HG02970 (cell line): ENCODE data around the gene FAM204A.

ENCODE experiments used
- ATAC-seq: cut with Tn5 transposase; IDR thresholded peaks from one replicate; pipeline ENCODE4 v1.9.1; 2021; ENCODE audit warnings: mild to moderate bottlenecking, moderate library complexity, moderate number of reproducible peaks; ENCODE audit not compliant: unreplicated experiment, low FRiP score

FAM204A gene

DNA sequence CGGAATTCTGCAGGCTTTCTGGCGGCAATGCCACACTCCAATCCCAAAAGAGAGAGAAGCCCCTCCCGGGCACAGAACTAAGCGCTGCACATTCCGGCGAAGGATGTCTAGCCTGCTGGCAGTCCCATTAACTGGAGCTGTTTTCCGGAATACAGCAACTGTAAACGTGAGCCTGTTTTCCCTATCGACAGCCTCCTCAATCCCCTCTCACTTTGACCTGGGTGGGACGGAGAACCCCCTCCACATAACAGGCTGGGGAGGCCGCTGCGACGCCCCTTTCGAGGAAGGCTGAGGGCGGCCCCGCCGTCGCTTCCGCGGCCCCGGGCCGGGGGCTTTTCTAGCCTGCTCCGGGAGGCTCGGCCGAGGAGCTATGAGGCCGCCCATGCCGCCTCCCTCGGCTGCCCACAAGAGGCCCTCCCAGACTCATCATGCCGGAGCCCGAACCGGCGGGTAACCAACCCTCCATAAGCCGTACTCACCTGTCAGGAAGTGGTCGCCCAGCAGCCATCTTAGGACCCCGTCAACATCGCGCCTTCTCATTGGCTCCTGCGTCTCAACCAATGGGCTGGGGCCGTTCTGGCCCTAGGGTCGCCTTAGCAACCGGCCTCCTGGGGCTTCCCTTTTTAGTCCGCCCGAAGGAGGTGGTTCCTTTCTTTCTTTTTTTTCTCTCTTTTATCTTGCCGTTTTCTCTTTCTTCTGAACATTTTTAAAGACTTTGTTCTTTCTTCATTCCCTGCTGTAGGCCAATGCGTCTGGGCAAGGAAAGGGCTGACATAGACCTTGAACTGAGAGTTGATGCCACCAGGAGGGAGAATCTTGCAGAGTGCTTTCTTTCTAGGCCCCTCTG is at the start of gene FAM204A:
Gene FAM204A, minus strand, starts transcription at position 534 of the 847 bp plus-strand sequence. CDS start 5,909 bp downstream, outside the sequence.
- ATAC-seq, result peak; percentile 100

- no peak for ATAC-seq
Measured at GRCh38 chr10:118383699-118384098, 41.6 kb upstream of the FAM204A start.

DNA sequence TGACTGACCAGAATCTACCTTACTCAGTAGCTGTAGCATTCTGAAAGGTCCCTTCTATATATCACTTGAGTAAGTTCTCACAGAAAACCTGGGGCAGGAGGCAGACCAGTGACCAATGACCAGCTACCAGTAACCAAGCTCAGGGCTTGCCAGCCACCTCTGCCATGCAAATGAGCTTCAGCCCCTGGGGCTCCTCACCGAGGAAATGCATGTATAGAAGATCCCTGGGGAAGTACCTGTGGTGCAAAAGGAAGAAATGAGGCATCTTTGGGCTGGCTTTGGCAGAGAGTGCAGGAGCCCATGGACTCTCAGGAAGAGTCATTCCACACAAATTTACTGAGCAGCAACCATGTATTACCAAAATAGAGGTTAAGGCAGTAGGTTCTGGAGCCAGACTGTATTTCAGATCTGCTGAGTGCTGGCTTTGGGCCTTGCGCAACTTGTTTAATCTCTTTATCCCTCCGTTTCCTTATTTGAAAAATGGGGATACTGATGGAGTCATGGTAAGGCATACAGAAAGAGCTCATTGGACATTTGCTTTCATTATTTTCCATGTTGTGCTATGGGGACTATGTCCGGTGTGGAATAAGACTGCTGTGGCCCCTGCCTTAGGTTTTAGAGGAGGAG is 41.1 kb upstream of the FAM204A start:
- no peak for ATAC-seq

DNA sequence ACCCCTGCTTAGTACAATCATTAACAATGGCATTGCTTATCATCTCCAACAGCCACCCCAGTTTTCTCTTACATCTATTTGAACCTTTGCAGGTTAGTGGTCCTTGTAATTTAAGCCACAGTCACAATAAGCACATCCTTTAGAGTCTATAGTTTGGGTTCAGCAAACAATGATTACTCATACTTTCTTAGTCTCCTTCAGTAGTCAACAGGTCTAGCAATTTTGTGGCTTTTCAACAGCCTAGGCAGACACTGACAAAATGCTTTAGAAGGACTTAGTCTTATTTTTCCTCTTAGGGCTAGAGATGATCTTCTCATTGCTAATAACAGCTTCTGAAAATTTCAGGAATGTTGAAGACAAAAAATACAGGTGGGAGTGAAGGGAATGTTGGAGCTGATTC is 32.3 kb upstream of the FAM204A start:
- ATAC-seq, result no peak

DNA sequence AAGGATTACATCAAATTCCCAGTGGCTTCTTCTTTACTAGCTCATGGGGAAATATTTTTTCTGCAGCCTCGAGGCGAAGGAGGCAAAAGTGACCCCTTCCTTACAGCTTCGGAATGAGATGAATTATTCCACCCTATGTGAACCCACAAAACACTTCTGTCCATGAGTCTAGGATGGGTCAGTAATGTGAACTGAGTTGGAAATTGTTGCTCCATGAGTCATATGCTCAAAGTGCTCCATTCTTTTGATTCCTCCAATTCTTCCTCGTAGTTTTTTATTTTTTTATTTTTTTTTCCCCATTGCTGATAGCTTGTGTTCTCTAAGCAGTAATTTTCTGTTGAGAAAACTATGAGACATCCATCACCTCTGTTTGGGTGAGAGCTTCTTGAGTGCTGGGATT is 31.7 kb upstream of the FAM204A start:
- no peak for ATAC-seq

- ATAC-seq, result no peak
Measured at GRCh38 chr10:118370499-118370898, 28.4 kb upstream of the FAM204A start.

- no peak for ATAC-seq
Measured at GRCh38 chr10:118369641-118370205, 27.6 kb upstream of the FAM204A start.

DNA sequence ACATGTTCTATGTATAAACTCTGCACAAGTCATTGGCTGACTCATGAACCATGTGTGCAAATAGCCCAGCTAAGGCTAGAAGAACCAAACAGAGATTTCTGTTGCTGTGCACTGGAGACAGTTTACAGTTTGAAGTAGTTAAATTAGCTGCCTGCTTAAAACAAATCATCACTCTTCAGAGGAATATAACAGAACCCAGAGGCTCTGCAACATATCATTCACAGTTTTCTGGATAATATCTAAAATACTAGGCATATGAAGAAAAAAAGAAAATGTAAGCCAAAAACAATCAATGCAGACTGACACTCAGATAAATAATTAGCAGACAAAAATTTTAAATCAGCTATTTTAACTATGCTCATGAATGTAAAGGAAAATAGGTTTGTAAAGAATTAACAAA is 23.6 kb upstream of the FAM204A start:
- ATAC-seq, result no peak

GRCh38 chr10:118362103-118362502 is 20.0 kb upstream of the FAM204A start:
- no peak for ATAC-seq

- no peak for ATAC-seq
Measured at GRCh38 chr10:118358327-118358726, 16.2 kb upstream of the FAM204A start.

DNA sequence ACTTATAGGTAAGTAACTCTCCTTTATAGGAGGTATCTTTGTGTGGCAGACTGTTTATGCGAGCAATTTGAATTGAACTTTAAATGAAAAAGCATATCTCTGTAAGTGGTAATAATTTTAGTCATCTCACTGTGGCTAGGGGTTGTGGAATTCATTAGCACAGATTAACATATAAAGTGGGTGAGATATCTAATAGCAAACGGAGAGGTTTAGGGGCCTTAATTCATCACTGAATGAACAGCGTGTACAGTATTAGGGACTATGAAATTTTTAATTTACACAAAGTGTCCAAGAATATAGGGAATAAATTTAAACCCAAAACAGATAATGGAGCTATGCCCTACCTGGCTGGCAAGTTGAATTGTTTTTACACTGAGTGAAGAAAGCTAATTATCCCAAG is 15.7 kb upstream of the FAM204A start:
- ATAC-seq, result no peak

DNA sequence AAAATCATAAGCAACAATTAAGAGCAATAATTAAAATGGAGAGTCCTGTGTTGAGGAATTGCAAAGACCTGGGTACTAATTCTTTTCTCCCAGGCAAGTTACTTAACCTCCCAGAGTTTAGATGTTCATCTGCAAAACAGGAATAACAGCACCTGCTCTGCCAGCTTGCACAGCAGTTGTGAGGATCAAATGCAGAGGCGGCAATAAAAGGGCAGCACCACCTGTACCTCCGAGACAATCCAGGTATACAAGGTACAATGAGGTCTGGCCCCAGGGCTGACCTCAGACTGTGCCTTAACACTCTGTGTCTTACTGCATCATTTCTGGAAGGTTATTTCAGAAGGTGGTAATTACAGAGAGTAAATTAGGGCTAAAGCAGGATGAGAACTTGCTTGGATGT is 14.5 kb upstream of the FAM204A start:
- ATAC-seq, result no peak

DNA sequence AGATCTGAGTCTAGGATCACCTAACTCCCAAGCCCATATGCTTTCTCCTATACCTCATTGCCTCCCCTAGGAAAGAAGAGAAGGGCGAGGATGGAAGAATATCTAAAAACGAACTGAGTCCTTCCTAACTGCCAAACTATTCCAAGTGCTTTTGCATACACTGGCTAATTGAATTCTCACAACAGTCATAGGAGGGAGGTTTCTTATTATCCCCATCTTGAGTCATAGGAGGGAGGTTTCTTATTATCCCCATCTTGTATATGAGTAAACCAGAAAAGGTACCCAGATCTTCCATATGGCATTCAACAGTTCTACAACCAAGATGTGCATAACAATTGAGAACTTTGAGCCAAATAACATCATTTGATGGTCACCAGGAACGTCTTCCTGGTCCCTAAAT is 13.1 kb upstream of the FAM204A start:
- ATAC-seq, result no peak

DNA sequence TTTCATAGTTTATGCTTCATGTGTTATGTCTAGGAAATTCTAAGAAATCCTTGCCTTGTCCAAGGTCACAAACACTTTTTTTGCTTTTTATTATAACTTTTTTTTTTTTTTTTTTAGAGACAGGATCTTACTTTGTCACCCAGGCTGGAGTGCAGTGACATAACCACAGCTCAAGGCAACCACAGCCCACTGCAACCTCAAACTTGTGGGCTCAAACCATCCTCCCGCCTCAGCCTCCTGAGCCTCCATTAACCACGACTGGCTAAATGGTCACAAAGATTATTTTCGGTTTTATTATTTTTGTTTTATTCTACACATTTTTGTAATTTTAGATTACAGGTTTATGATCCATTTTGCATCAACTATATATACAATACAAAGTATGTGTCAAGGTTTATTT is 7.1 kb upstream of the FAM204A start:
- no peak for ATAC-seq

GRCh38 chr10:118343549-118343948 is 1.4 kb upstream of the FAM204A start:
- no peak for ATAC-seq

DNA sequence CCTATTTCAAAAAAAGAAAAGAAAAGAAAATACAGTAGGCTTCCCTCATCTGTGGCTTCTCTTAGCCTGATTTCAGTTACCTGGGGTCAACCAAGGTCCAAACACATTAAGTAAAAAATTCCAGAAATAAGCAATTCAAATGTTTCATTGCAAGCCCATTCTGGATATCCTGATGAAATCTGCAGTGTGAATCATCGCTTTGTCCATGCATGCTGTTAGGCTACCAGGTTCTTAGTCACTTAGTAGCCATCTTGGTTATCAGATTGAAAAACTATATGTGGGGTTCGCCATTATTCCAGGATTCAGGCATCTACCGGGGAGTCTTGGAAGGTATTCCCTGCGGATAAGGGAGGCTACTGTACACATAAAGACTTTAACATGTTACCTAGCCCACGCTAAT is 991 bp upstream of the FAM204A start:
- no peak for ATAC-seq

GRCh38 chr10:118342638-118343020 is 505 bp upstream of the FAM204A start:
- no peak for ATAC-seq

GRCh38 chr10:118340486-118340885 is 1.6 kb downstream of the FAM204A start:
- no peak for ATAC-seq

DNA sequence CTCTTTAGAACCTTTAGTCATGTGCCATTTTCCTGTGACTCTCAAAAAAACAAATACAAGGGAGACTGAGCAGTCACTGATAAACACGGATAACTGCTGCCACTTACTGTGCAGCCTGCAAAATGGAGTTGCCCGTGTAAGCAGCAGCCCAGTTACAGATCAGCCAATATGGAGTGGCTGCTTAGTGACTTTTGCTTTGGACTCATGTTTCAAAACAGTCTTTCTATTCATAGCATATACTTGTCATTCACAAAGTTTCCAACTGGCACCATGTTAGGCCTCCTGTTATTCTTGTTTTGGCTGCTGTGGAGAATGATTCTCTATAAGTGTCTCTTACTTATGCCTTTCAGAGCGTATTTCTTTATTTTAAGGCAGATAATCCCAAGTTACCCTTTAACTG is 3.0 kb downstream of the FAM204A start:
- ATAC-seq, result no peak

- no peak for ATAC-seq
Measured at GRCh38 chr10:118337356-118337755, 4.8 kb downstream of the FAM204A start.

DNA sequence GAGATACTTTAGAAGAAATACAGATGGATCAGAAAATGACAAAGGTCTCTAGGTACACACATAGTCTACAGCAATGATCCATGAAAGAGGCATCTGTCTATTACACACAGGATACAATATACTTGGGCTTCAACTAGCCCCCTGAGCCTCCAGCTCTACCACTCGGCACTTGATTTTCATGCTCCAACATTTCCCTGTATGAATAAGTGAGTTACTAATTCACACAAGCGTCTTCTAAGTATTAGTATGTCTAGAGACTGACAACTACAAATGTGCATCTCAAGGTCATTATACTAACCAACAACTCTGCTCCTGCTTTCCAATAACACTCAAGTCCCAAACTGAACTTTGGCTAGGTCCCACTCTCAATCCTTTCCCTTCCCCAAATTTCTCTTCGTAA is 8.3 kb downstream of the FAM204A start:
- no peak for ATAC-seq
